ENCODE results near the gene OR8B8. TPM values are rescaled to one million over a fixed set of nuclear protein-coding genes. Genes with fewer than 3 reads are reported as not detected.
A peak's percentile ranks its signal among the peaks of the same experiment; 100 is the strongest.

Gene OR8B8
- total RNA-seq: not detected
- polyA plus RNA-seq: not detected

DNA sequence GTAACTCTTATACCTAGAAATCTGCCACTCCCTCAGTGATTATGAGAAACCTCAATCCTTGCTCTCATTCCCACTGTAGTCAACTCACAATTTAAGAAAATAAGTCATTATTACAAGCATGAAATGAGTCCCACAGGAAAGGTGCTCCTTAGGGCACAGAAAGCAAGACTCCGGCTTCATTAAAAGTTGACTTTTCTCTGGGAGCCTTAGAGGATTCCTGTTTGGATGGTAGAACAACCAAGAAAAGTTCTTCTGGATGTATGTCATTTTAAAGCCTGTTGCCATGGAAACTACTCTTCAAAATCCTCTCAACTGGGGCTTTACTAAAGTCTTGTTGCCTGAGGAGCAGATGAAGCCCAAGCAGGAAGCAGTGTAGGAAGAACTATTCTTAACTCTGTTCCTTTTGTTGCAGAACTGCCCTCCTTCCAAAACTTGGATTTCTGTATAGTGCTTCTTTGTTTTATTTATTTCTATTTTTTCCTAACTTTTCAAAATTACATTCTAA lies at the start of gene OR8B8:
OR8B8 (minus strand) TSS at position 51 of the 505 bp plus-strand sequence. CDS start 4,611 bp downstream, outside the sequence.
- POLR2A ChIA-PET (ENCODE audit: partially characterized antibody): no interaction called here
- H3K27me3 ChIP-seq (ENCODE audit: insufficient read depth, low read length): no peaks in the 10 kb centered on the region
- CTCF ChIA-PET (ENCODE audit: partially characterized antibody): no interaction called here
- no peaks in the 10 kb centered on the region for H3K36me3 ChIP-seq (ENCODE audit: insufficient read depth, low read length)
- Mint-ChIP-seq H3K9me3 (peaks cover 0 to 6% (median 0%) of the 10 kb centered on the region in 8 donors), H3K4me1 (no peaks in the 10 kb centered on the region), H3K4me3 (no peak within 1 kb of the TSS), H3K36me3 (no peaks in the 10 kb centered on the region), H3K27ac (no peak within 1 kb of the TSS), H3K27me3 (peaks cover 2 to 6% of the 10 kb centered on the region in 2 donors)
- DNase-seq: no peak
- H3K4me3 ChIP-seq (ENCODE audit: low read length in 2 of 2): no peak within 1 kb of the TSS
- H3K9me3 ChIP-seq (ENCODE audit: control insufficient read depth in 1 of 2, low read length in 2 of 2): no peaks in the 10 kb centered on the region
- no peak within 1 kb of the TSS for H3K27ac ChIP-seq (ENCODE audit: low read depth, low read length)
- H3K4me1 ChIP-seq (ENCODE audit: insufficient read depth, low read length): no peaks in the 10 kb centered on the region
- intact Hi-C loops (cut with micrococcal nuclease): no loop called here

DNA sequence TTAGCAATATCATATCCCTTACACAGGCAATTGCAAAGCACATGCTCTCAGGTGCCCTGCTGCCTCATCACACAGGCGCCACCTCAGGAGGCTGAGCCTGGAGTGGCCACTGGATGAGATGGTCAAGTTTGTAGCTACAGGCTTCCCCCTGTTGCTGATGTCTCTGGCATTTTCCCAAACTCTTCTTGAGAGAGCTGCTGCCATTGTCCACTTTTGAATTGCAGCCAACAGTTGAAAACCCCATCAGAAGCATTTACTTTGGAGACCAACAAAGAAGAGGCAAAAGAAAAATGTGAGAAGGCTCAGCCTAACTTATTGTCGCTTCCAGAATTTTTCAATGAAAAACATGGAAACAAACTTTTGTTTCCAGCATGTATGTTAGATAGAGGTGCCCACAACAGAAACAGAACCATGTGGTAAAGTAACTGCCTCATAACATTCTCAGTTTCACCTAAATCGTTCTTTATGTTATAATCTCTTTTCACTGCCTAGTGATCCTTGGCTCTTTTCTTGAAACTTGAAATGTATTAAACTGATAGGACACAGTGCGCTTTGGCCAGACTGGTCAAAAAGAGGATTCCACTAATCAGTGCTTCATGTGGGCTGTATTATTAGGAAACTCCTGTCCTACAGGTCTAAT lies 47.6 kb upstream of the OR8B8 start:
- no peak overlapping the region for H3K4me3 Mint-ChIP-seq
- H3K36me3 Mint-ChIP-seq: no peaks in the 10 kb centered on the region
- no peak for DNase-seq
- H3K27me3 Mint-ChIP-seq: peaks cover 1 to 3% of the 10 kb centered on the region in 2 donors
- CTCF ChIA-PET (ENCODE audit: partially characterized antibody): no interaction called here
- Histone ChIP-seq H3K4me3 (ENCODE audit: low read length in 2 of 2) (no peak overlapping the region), H3K27me3 (ENCODE audit: insufficient read depth, low read length) (no peaks in the 10 kb centered on the region), H3K9me3 (ENCODE audit: control insufficient read depth in 1 of 2, low read length in 2 of 2) (no peaks in the 10 kb centered on the region), H3K27ac (ENCODE audit: low read depth, low read length) (no peak overlapping the region), H3K36me3 (ENCODE audit: insufficient read depth, low read length) (no peaks in the 10 kb centered on the region), H3K4me1 (ENCODE audit: insufficient read depth, low read length) (no peaks in the 10 kb centered on the region)
- H3K9me3 Mint-ChIP-seq: peaks cover 0 to 16% (median 5%) of the 10 kb centered on the region in 8 donors
- H3K27ac Mint-ChIP-seq: no peak overlapping the region
- H3K4me1 Mint-ChIP-seq: no peaks in the 10 kb centered on the region
- intact Hi-C loops (cut with micrococcal nuclease): no loop called here
- POLR2A ChIA-PET (ENCODE audit: partially characterized antibody): no interaction called here

GRCh38 chr11:124483422-124483821 lies 37.9 kb upstream of the OR8B8 start:
- Mint-ChIP-seq H3K27ac (no peak overlapping the region), H3K36me3 (no peaks in the 10 kb centered on the region), H3K9me3 (peaks cover 0 to 8% (median 6%) of the 10 kb centered on the region in 8 donors), H3K4me3 (no peak overlapping the region), H3K4me1 (peaks cover 7 to 10% (median 8%) of the 10 kb centered on the region in 4 donors), H3K27me3 (peaks cover 9 to 13% of the 10 kb centered on the region in 2 donors)
- H3K27me3 ChIP-seq (ENCODE audit: insufficient read depth, low read length): no peaks in the 10 kb centered on the region
- no peaks in the 10 kb centered on the region for H3K4me1 ChIP-seq (ENCODE audit: insufficient read depth, low read length)
- DNase-seq: no peak
- no peaks in the 10 kb centered on the region for H3K9me3 ChIP-seq (ENCODE audit: control insufficient read depth in 1 of 2, low read length in 2 of 2)
- ChIA-PET POLR2A (ENCODE audit: partially characterized antibody) (no interaction called here), CTCF (ENCODE audit: partially characterized antibody) (no interaction called here)
- no peak overlapping the region for H3K4me3 ChIP-seq (ENCODE audit: low read length in 2 of 2)
- no peaks in the 10 kb centered on the region for H3K36me3 ChIP-seq (ENCODE audit: insufficient read depth, low read length)
- H3K27ac ChIP-seq (ENCODE audit: low read depth, low read length): no peak overlapping the region
- intact Hi-C loops (cut with micrococcal nuclease): no loop called here

DNA sequence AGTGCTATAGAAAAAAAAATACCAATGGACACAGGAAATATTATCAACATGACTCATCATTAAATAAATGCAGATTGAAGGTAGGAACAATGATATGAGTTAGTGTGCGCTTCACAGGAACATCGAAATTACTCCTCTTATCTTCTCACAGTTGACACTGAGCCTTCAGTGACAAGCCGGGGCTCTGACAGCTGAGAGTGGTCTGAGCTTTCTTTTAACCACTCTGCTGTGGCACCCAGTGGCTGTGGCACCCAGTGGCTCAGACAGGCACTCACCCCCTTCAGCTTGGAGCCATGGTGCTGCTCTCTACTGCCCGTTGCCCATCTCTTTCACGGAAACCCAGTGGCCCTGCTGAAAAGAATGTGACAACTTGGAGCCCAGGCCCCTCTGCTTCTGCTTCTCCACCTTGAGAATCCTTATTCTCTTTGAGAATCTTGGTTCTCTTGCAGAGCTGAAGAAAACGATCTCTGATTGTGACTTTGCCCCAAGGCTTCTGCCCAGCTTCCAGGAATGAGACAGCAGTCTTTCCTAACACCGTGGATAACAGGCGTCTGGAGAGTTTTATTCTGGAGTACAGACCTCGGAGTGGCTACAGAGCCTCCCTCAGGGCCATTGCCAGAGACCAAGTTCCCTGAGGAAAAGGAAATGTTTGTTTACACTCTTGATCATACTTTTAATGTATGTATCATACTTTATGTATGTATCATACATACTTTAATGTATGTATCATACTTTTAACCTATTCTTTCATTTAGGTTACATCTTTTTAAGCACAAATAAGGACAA lies 37.1 kb upstream of the OR8B8 start:
- Histone ChIP-seq H3K27me3 (ENCODE audit: insufficient read depth, low read length) (no peaks in the 10 kb centered on the region), H3K4me3 (ENCODE audit: low read length in 2 of 2) (no peak overlapping the region), H3K4me1 (ENCODE audit: insufficient read depth, low read length) (no peaks in the 10 kb centered on the region), H3K27ac (ENCODE audit: low read depth, low read length) (no peak overlapping the region), H3K9me3 (ENCODE audit: control insufficient read depth in 1 of 2, low read length in 2 of 2) (no peaks in the 10 kb centered on the region), H3K36me3 (ENCODE audit: insufficient read depth, low read length) (no peaks in the 10 kb centered on the region)
- Mint-ChIP-seq H3K4me1 (peaks cover 7 to 10% (median 8%) of the 10 kb centered on the region in 4 donors), H3K9me3 (peaks cover 0 to 8% (median 5%) of the 10 kb centered on the region in 8 donors), H3K4me3 (peak overlapping the region in 2 of 8 donors; percentile 11 to 18), H3K36me3 (no peaks in the 10 kb centered on the region), H3K27me3 (peaks cover 9 to 13% of the 10 kb centered on the region in 2 donors), H3K27ac (no peak overlapping the region)
- DNase-seq: no peak
- CTCF ChIA-PET (ENCODE audit: partially characterized antibody): interaction anchor here (1.2 kb wide), 1 partner anchor 18 kb away, joined by 3 read pairs; no protein-coding TSS in a partner anchor
- intact Hi-C loops (cut with micrococcal nuclease): no loop called here
- POLR2A ChIA-PET (ENCODE audit: partially characterized antibody): no interaction called here

DNA sequence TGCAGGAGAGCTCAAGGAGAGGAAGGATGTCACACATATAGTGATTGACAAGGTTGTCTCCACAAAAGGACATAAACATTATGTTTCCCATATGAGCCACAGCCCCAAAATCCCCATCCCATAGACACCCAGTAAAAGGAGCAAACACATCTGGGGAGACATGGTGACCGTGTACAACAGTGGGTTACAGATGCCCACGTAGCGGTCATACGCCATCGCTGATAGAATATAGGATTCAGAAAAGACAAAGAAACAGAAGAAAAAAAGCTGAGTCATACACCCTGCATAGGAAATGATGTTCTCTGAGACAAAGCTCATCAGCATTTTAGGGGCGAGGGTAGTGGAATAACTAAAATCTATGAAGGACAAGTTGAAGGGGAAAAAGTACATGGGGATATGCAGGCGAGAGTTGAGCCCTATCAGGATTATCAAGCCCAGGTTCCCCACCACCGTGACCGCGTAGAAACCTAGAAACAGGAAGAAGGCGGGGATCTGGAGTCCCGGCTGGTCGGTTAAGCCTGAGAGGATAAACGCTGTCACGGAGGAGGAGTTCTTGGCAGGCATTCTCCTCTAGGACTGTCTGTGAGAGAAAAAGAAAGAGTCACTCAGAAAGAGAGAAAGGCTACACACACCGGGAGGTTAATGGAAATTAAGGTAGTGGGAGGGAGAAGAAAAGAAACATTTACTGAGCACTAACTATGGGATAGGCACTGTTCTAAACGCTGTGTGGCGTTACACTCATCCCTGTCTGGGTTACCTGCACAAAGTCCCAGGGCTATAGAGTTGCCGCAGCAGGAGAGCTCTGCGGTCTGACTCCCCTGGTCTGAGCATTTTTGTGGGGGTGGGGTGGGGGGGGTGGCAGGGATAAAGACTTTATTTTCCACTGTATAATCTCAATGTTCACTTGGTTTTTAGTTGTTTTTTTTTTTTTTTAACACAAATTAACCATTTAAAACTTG lies 36.1 kb upstream of the OR8B8 start:
- Mint-ChIP-seq H3K27me3 (peaks cover 9 to 13% of the 10 kb centered on the region in 2 donors), H3K27ac (peak overlapping the region in 5 of 7 donors; percentile 12 to 84 (median 58)), H3K4me3 (peak overlapping the region in 7 of 8 donors; percentile 45 to 79 (median 67)), H3K4me1 (peaks cover 7 to 10% (median 8%) of the 10 kb centered on the region in 4 donors), H3K9me3 (peaks cover 0 to 6% (median 0%) of the 10 kb centered on the region in 8 donors), H3K36me3 (no peaks in the 10 kb centered on the region)
- no peak for DNase-seq
- POLR2A ChIA-PET (ENCODE audit: partially characterized antibody): no interaction called here
- intact Hi-C loops (cut with micrococcal nuclease): no loop called here
- Histone ChIP-seq H3K36me3 (ENCODE audit: insufficient read depth, low read length) (no peaks in the 10 kb centered on the region), H3K4me1 (ENCODE audit: insufficient read depth, low read length) (no peaks in the 10 kb centered on the region), H3K27me3 (ENCODE audit: insufficient read depth, low read length) (no peaks in the 10 kb centered on the region), H3K4me3 (ENCODE audit: low read length in 2 of 2) (no peak overlapping the region), H3K27ac (ENCODE audit: low read depth, low read length) (no peak overlapping the region), H3K9me3 (ENCODE audit: control insufficient read depth in 1 of 2, low read length in 2 of 2) (no peaks in the 10 kb centered on the region)
- CTCF ChIA-PET (ENCODE audit: partially characterized antibody): interaction anchor here (1.2 kb wide), 1 partner anchor 17 kb away, joined by 3 read pairs; no protein-coding TSS in a partner anchor

GRCh38 chr11:124479561-124479960 lies 34.1 kb upstream of the OR8B8 start:
- H3K9me3 Mint-ChIP-seq: peaks cover 0 to 8% (median under 1%) of the 10 kb centered on the region in 8 donors
- CTCF ChIA-PET (ENCODE audit: partially characterized antibody): no interaction called here
- H3K27me3 ChIP-seq (ENCODE audit: insufficient read depth, low read length): no peaks in the 10 kb centered on the region
- H3K9me3 ChIP-seq (ENCODE audit: control insufficient read depth in 1 of 2, low read length in 2 of 2): no peaks in the 10 kb centered on the region
- no peak overlapping the region for H3K27ac Mint-ChIP-seq
- no peaks in the 10 kb centered on the region for H3K4me1 ChIP-seq (ENCODE audit: insufficient read depth, low read length)
- no peak overlapping the region for H3K27ac ChIP-seq (ENCODE audit: low read depth, low read length)
- peaks cover 7 to 10% (median 8%) of the 10 kb centered on the region in 4 donors for H3K4me1 Mint-ChIP-seq
- no peaks in the 10 kb centered on the region for H3K36me3 Mint-ChIP-seq
- intact Hi-C loops (cut with micrococcal nuclease): no loop called here
- H3K4me3 ChIP-seq (ENCODE audit: low read length in 2 of 2): no peak overlapping the region
- peaks cover 10 to 13% of the 10 kb centered on the region in 2 donors for H3K27me3 Mint-ChIP-seq
- H3K4me3 Mint-ChIP-seq: no peak overlapping the region
- H3K36me3 ChIP-seq (ENCODE audit: insufficient read depth, low read length): no peaks in the 10 kb centered on the region
- POLR2A ChIA-PET (ENCODE audit: partially characterized antibody): no interaction called here
- no peak for DNase-seq

Data from CD4-positive, alpha-beta memory T cell (primary cell).